Measurements from ENCODE around the gene ABCC6. TPM values are rescaled to one million over a fixed set of nuclear protein-coding genes. Genes with fewer than 3 reads are reported as not detected.

ABCC6 gene
- total RNA-seq = 0.83 and 2.3 TPM in 2 replicates

GRCh38 chr16:16222850-16223661, at the start of gene ABCC6:
Gene ABCC6 (minus strand): TSS chr16:16223494. CDS start chr16:16223434, 60 bp downstream.

Other genes starting within 250 kb of the ABCC6 start
- gene NOMO3, start 9.0 kb upstream of the ABCC6 start, total RNA-seq = 32.8 and 60.7 TPM in 2 replicates
- gene NPIPA7, start 155.6 kb upstream of the ABCC6 start, total RNA-seq = 0.46 and 0.57 TPM in 2 replicates